HG02973 (cell line): ENCODE data around the gene ST6GALNAC2.
"Not testable (repeated sequence)": the region's sequence is repeated elsewhere in the genome, so short reads cannot be mapped to it uniquely, and the experiment has no call there.

Source experiments
- ATAC-seq: cut with Tn5 transposase; IDR thresholded peaks from one replicate; pipeline ENCODE4 v1.9.1; 2021; ENCODE audit warnings: moderate library complexity; ENCODE audit not compliant: unreplicated experiment

The ST6GALNAC2 gene

GRCh38 chr17:76541739-76542454, 43.8 kb downstream of the ST6GALNAC2 start:
- ATAC-seq: no peak

GRCh38 chr17:76540381-76541300, 45.0 kb downstream of the ST6GALNAC2 start:
- no peak for ATAC-seq

GRCh38 chr17:76539631-76540271, 45.9 kb downstream of the ST6GALNAC2 start, which contains the start of gene PRCD:
Gene PRCD (plus strand): TSS chr17:76540044. CDS start chr17:76540142, 98 bp downstream.
- ATAC-seq: no peak

GRCh38 chr17:76538941-76539570, 46.6 kb downstream of the ST6GALNAC2 start:
- no peak for ATAC-seq

GRCh38 chr17:76538281-76538931, 47.3 kb downstream of the ST6GALNAC2 start:
- no peak for ATAC-seq

- no peak for ATAC-seq
Observed at GRCh38 chr17:76537578-76538280, 47.9 kb downstream of the ST6GALNAC2 start, which contains the start of gene CYGB. Gene CYGB (minus strand): TSS chr17:76537709. CDS start chr17:76537542, 167 bp downstream.

- no peak for ATAC-seq
Observed at GRCh38 chr17:76537288-76537577, 48.4 kb downstream of the ST6GALNAC2 start.

GRCh38 chr17:76536511-76537287, 49.0 kb downstream of the ST6GALNAC2 start:
- ATAC-seq: no peak

- ATAC-seq: no peak
Observed at GRCh38 chr17:76535788-76536510, 49.7 kb downstream of the ST6GALNAC2 start.

GRCh38 chr17:76534831-76535732, 50.6 kb downstream of the ST6GALNAC2 start:
- ATAC-seq: no peak

- ATAC-seq: not testable (repeated sequence)
Observed at GRCh38 chr17:76533640-76534359, 51.9 kb downstream of the ST6GALNAC2 start.

GRCh38 chr17:76532072-76532651, 53.5 kb downstream of the ST6GALNAC2 start:
- ATAC-seq: no peak

GRCh38 chr17:76531486-76532038, 54.1 kb downstream of the ST6GALNAC2 start:
- ATAC-seq: no peak

- ATAC-seq: no peak
Observed at GRCh38 chr17:76530811-76531485, 54.7 kb downstream of the ST6GALNAC2 start.

- no peak for ATAC-seq
Observed at GRCh38 chr17:76530095-76530723, 55.5 kb downstream of the ST6GALNAC2 start.
